HG02678 (cell line): Measurements from ENCODE around the gene B3GALNT2.
"Not testable (repeated sequence)": the region's sequence is repeated elsewhere in the genome, so short reads cannot be mapped to it uniquely, and the experiment has no call there.

ENCODE experiments used
- ATAC-seq: cut with Tn5 transposase; IDR thresholded peaks from one replicate; pipeline ENCODE4 v1.9.1; 2021; ENCODE audit warnings: mild to moderate bottlenecking, moderate library complexity; ENCODE audit not compliant: unreplicated experiment

The B3GALNT2 gene

GRCh38 chr1:235504122-235504493, at the start of gene B3GALNT2:
B3GALNT2 (minus strand) TSS chr1:235504452; CDS start chr1:235504252, 200 bp downstream.
- ATAC-seq: peak; percentile 44

GRCh38 chr1:235553112-235553551, 48.9 kb upstream of the B3GALNT2 start:
- ATAC-seq: no peak

GRCh38 chr1:235552146-235552716, 48.0 kb upstream of the B3GALNT2 start:
- ATAC-seq: no peak

GRCh38 chr1:235549351-235550139, 45.3 kb upstream of the B3GALNT2 start:
- no peak for ATAC-seq

GRCh38 chr1:235546369-235547155, 42.3 kb upstream of the B3GALNT2 start:
- ATAC-seq: not testable (repeated sequence)

- no peak for ATAC-seq
Measured at GRCh38 chr1:235545292-235545930, 41.2 kb upstream of the B3GALNT2 start.

- not testable (repeated sequence) for ATAC-seq
Measured at GRCh38 chr1:235542845-235543244, 38.6 kb upstream of the B3GALNT2 start.

GRCh38 chr1:235533476-235534168, 29.4 kb upstream of the B3GALNT2 start:
- no peak for ATAC-seq

- ATAC-seq: no peak
Measured at GRCh38 chr1:235532360-235532759, 28.1 kb upstream of the B3GALNT2 start.

GRCh38 chr1:235527196-235527814, 23.1 kb upstream of the B3GALNT2 start:
- ATAC-seq: no peak

GRCh38 chr1:235525314-235525713, 21.1 kb upstream of the B3GALNT2 start:
- ATAC-seq: no peak

GRCh38 chr1:235516862-235517446, 12.7 kb upstream of the B3GALNT2 start:
- peak; percentile 66 for ATAC-seq

- no peak for ATAC-seq
Measured at GRCh38 chr1:235515844-235516512, 11.7 kb upstream of the B3GALNT2 start.

GRCh38 chr1:235513495-235514366, 9.5 kb upstream of the B3GALNT2 start:
- no peak for ATAC-seq

GRCh38 chr1:235511470-235512240, 7.4 kb upstream of the B3GALNT2 start:
- no peak for ATAC-seq

- no peak for ATAC-seq
Measured at GRCh38 chr1:235510823-235511222, 6.6 kb upstream of the B3GALNT2 start.

GRCh38 chr1:235507623-235508022, 3.4 kb upstream of the B3GALNT2 start:
- ATAC-seq: no peak
